ENCODE measurements around the gene PRB2.
"Not testable (repeated sequence)": the region's sequence is repeated elsewhere in the genome, so short reads cannot be mapped to it uniquely, and the experiment has no call there.

- TF ChIP-seq JUN (IDR thresholded peaks at IDR 0.05); CTCF (IDR thresholded peaks at IDR 0.05); JUNB (IDR thresholded peaks at IDR 0.05); ESRRA (IDR thresholded peaks at IDR 0.05; ENCODE audit: borderline replicate concordance, low read length): not testable (repeated sequence)
Observed at GRCh38 chr12:11395467-11395866, at the start of gene PRB2.
